ENCODE results near the gene INA.

The INA gene

DNA sequence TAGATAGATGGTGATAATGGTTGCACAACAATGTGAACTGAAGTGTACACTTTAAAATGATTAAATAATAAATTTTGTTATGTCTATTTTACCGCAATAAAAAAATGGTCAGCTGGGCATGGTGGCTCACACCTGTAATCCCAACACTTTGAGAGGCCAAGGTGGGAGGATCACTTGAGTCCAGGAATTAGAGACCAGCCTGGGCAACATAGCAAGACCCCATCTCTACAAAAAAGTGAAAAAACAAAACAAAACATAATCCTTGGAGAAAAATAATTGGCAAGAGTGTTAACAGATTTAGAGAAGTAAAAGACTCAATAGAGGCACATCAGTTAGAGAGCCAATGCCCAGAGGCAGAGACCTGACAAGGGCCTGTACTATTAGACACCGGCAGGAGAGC, 41.2 kb upstream of the INA start (continued):
- TF ChIP-seq PATZ1 (CRISPR knock-in tag; IDR thresholded peaks at IDR 0.05; ENCODE audit: borderline replicate concordance) (no peak), ZFP3 (CRISPR knock-in tag; IDR thresholded peaks at IDR 0.05) (no peak), ESRRG (CRISPR knock-in tag; IDR thresholded peaks at IDR 0.05) (no peak), GLIS3 (CRISPR knock-in tag; IDR thresholded peaks at IDR 0.05) (no peak)

DNA sequence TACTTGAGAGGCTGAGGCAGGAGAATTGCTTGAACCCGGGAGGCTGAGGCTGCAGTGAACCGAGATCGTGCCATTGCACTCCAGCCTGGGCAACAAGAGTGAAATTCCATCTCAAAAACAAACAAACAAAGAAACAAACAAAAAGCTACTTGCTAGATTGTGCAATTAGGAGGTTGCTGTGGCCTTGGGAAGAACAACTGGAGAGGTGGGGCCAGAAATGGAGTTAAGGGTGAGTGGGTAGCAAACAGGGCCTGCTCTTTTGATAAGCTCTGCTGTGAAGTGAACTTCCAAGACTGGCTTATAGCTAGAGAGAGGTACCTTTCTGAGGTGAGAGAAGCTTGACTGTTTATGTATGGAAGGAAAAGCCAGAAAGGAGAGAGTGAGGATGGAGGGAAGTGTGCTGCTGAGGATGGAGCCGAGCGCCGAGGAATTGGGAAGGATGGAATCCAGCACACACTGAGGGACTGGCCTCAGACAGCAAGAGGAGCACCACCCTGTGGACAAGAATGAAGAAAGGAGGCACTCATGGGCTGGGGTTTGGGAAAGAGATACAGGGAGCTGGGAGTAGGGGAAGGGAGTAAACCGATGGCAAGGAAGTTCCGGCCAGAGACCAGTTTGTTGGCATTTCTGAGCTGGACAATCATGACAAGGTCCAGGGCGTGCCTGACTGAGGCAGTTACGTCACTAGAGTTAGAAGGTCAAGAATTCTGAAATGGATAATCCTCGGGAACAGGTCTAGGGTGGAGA, 38.3 kb upstream of the INA start:
- ATAC-seq = peak; percentile 85
- no peak for TF ChIP-seq TOX (CRISPR knock-in tag; IDR thresholded peaks at IDR 0.05; ENCODE audit: borderline replicate concordance)
- no peak for TF ChIP-seq ESRRG (CRISPR knock-in tag; IDR thresholded peaks at IDR 0.05)
- TF ChIP-seq, protein P1, sequence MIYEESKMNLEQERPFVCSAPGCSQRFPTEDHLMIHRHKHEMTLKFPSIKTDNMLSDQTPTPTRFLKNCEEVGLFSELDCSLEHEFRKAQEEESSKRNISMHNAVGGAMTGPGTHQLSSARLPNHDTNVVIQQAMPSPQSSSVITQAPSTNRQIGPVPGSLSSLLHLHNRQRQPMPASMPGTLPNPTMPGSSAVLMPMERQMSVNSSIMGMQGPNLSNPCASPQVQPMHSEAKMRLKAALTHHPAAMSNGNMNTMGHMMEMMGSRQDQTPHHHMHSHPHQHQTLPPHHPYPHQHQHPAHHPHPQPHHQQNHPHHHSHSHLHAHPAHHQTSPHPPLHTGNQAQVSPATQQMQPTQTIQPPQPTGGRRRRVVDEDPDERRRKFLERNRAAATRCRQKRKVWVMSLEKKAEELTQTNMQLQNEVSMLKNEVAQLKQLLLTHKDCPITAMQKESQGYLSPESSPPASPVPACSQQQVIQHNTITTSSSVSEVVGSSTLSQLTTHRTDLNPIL (CRISPR knock-in tag; IDR thresholded peaks at IDR 0.05; ENCODE audit: low read depth) = no peak
- TF ChIP-seq POU6F1 (CRISPR knock-in tag; IDR thresholded peaks at IDR 0.05; ENCODE audit: borderline replicate concordance, low read depth) = no peak
- TF ChIP-seq ISL1 (CRISPR knock-in tag; IDR thresholded peaks at IDR 0.05) = no peak
- TF ChIP-seq BACH2 (CRISPR knock-in tag; IDR thresholded peaks at IDR 0.05; ENCODE audit: borderline replicate concordance) = no peak
- TF ChIP-seq OSR1 (CRISPR knock-in tag; IDR thresholded peaks at IDR 0.05) = no peak
- TF ChIP-seq SNAI2 (CRISPR knock-in tag; IDR thresholded peaks at IDR 0.05) = no peak
- TF ChIP-seq CSDC2 (CRISPR knock-in tag; IDR thresholded peaks at IDR 0.05) = no peak
- TF ChIP-seq TCF4 (CRISPR knock-in tag; IDR thresholded peaks at IDR 0.05; ENCODE audit: borderline replicate concordance) = no peak
- no peak for TF ChIP-seq ZNF565 (CRISPR knock-in tag; conservative IDR thresholded peaks at IDR 0.05; ENCODE audit: low read depth)
- TF ChIP-seq ZFP3 (CRISPR knock-in tag; IDR thresholded peaks at IDR 0.05) = no peak
- TF ChIP-seq ARNTL (CRISPR knock-in tag; IDR thresholded peaks at IDR 0.05; ENCODE audit: borderline replicate concordance, low read depth) = no peak
- no peak for TF ChIP-seq ZC3H10 (CRISPR knock-in tag; IDR thresholded peaks at IDR 0.05)

DNA sequence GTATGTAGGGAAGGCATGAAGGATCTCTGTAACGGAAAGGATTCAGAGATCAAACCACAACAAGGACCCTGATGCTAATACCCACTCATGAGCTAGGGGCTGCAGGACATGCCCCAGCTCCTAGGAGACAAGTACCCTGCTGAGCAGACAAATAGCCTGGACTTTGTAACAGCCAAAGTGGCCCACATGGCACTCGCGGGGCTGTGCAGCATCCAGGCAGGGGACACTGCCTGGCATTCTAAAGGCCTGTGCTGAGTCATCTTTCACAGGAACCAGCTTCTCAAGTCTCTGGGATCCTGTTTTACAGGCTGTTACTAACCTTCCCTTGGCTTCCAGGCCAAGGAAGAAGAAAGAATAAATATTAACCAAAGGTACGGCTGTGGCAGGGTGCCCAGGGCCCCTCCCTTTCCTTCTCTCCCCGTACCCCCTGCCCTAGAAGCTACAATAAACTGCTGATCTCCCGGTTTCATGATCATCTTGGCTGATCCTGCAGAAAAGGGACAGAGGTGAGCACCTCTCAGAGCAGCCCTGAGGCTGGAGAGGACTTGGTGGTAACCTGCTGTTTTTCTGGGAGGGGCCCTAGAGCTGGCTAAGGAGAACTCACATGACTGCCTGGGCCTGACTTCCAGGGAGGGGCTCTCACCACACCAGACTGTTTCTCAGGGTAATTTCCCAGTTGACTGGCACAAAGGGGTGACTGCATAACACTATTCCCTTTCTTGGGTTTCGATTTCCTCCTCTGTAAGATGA, 35.5 kb upstream of the INA start:
- TF ChIP-seq ZNF565 (CRISPR knock-in tag; conservative IDR thresholded peaks at IDR 0.05; ENCODE audit: low read depth) = no peak
- no peak for TF ChIP-seq OSR1 (CRISPR knock-in tag; IDR thresholded peaks at IDR 0.05)
- no peak for TF ChIP-seq RARB (CRISPR knock-in tag; IDR thresholded peaks at IDR 0.05)
- no peak for TF ChIP-seq ARNTL (CRISPR knock-in tag; IDR thresholded peaks at IDR 0.05; ENCODE audit: borderline replicate concordance, low read depth)
- TF ChIP-seq ZFP3 (CRISPR knock-in tag; IDR thresholded peaks at IDR 0.05) = no peak
- TF ChIP-seq TOX (CRISPR knock-in tag; IDR thresholded peaks at IDR 0.05; ENCODE audit: borderline replicate concordance) = no peak
- TF ChIP-seq ESRRG (CRISPR knock-in tag; IDR thresholded peaks at IDR 0.05) = no peak
- no peak for TF ChIP-seq ZFP30 (CRISPR knock-in tag; IDR thresholded peaks at IDR 0.05)
- TF ChIP-seq, protein P1 (CRISPR knock-in tag; IDR thresholded peaks at IDR 0.05; ENCODE audit: low read depth) = no peak
- TF ChIP-seq POU6F1 (CRISPR knock-in tag; IDR thresholded peaks at IDR 0.05; ENCODE audit: borderline replicate concordance, low read depth) = no peak
- TF ChIP-seq TSHZ2 (CRISPR knock-in tag; IDR thresholded peaks at IDR 0.05) = no peak
- TF ChIP-seq ZC3H10 (CRISPR knock-in tag; IDR thresholded peaks at IDR 0.05) = no peak
- TF ChIP-seq TCF4 (CRISPR knock-in tag; IDR thresholded peaks at IDR 0.05; ENCODE audit: borderline replicate concordance) = no peak
- TF ChIP-seq PATZ1 (CRISPR knock-in tag; IDR thresholded peaks at IDR 0.05; ENCODE audit: borderline replicate concordance) = no peak
- TF ChIP-seq ISL1 (CRISPR knock-in tag; IDR thresholded peaks at IDR 0.05) = no peak
- TF ChIP-seq CSDC2 (CRISPR knock-in tag; IDR thresholded peaks at IDR 0.05) = no peak
- ATAC-seq = peak; percentile 77

All from SK-N-SH treated with all-trans-retinoic acid at 6 μM for 48 hours (cell line).